Measurements from ENCODE around the gene ZNF358.
A peak's percentile ranks its signal among the peaks of the same experiment; 100 is the strongest.

ZNF358 gene

GRCh38 chr19:7515645-7516151, at the start of gene ZNF358:
Gene ZNF358 (plus strand): TSS chr19:7516103. CDS start chr19:7519243, 3,140 bp downstream.
- DNase-seq, result peak; percentile 72

DNA sequence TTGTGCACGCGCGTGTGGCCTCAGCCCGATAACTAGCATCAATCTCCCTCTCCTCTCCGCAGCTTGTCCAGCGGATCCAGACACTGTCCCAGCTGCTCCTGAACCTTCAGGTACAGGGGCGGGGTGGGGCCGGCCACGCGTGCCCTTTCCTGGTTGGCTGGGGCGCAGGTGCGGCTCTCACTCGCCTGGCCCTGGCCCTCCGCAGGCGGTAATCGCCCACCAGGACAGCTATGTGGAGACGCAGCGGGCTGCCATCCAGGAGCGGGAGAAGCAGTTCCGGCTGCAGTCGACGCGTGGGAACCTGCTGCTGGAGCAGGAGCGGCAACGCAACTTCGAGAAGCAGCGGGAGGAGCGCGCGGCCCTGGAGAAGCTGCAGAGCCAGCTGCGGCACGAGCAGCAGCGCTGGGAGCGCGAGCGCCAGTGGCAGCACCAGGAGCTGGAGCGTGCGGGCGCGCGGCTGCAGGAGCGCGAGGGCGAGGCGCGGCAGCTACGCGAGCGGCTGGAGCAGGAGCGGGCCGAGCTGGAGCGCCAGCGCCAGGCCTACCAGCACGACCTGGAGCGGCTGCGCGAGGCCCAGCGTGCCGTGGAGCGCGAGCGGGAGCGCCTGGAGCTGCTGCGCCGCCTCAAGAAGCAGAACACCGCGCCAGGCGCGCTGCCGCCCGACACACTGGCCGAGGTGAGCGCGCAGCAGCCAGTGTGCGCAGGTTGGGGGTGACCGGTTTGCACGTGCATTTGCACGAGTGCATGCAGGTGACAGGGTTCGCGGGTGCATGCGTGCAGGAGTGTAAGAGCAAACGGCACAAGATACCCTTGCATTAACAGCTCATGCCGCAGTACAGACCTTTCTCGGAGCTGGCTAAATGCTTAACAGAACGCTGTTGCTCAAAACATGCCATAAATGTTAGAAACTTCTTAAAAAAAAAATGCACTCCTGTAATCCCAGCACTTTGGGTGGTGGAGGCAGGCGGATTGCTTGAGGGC, 48.6 kb upstream of the ZNF358 start:
- no peak for DNase-seq

DNA sequence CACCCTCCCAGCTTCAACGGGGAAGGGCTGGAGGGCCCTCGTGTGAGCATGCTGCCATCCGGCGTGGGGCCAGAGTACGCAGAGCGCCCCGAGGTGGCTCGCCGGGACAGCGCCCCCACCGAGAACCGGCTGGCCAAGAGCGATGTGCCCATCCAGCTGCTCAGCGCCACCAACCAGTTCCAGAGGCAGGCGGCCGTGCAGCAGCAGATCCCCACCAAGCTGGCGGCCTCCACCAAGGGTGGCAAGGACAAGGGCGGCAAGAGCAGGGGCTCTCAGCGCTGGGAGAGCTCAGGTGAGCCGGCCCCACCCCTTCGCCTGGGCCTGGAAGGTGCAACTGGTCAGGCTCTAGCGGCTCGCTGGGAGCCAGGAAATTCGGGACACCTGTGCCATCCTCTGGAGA, 47.1 kb upstream of the ZNF358 start:
- no peak for DNase-seq

DNA sequence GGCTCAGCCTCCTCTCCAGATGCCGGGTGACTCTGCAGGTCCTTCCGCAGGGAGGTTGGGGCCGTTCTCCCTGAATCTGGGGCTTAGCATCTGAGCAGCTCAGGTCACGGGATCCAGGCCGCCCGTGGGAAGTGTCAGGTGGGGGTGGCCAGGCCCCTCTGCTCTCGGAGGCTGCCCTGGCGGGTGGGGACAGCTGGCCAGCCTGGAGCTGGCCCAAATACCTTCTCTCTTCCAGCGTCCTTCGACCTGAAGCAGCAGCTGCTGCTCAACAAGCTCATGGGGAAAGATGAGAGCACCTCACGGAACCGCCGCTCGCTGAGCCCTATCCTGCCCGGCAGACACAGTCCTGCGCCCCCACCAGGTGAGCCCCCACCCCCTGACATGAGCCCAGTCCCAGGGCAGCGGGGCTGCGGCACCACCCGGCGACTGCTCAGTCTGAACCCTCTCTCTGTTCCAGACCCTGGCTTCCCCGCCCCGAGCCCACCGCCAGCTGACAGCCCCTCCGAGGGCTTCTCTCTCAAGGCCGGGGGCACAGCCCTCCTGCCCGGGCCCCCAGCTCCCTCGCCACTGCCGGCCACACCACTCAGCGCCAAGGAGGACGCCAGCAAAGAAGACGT, 46.1 kb upstream of the ZNF358 start:
- no peak for DNase-seq

DNA sequence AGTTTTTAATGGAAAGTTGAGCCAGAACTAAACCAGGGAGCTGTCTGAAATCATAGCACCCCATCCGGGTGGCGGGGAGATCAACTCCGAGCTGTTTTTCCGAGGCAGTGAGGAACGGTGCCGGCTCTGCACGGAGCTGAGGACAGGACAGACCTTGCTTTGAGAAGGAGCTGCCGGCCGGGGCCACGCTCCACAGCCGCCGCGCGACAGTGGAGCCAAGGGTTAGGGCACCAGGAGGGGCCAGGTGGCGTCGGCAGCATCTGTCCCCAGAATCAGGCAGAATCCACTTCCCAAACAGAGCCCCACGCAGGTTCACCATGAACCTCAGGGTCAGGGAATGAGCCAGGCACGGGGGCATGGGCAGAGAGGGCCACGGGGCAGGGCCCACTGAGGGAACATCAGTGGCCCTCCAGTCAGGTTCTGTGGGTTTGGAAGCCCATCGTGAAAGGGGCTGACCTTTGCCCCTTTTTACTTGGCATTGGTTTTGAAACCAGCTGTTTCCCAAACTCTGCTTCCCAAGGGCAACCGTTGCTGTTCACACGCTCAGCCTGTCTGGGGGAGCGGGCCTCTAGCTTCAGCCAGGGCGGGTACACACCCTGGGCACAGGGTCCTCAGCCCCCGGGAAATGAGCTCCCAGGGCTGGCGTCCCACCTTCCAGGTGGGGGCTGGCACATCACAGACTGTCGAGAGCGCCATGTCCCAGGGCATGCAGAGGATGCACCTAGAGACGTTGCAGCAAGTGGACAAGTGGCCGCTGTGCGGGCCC, 45.2 kb upstream of the ZNF358 start:
- DNase-seq, result no peak

- no peak for DNase-seq
These were observed 43.9 kb upstream of the ZNF358 start for GRCh38 chr19:7471696-7472615.

GRCh38 chr19:7475665-7476064, 40.2 kb upstream of the ZNF358 start:
- no peak for DNase-seq

- DNase-seq, result no peak
These were observed 39.7 kb upstream of the ZNF358 start for GRCh38 chr19:7476241-7476640.

DNA sequence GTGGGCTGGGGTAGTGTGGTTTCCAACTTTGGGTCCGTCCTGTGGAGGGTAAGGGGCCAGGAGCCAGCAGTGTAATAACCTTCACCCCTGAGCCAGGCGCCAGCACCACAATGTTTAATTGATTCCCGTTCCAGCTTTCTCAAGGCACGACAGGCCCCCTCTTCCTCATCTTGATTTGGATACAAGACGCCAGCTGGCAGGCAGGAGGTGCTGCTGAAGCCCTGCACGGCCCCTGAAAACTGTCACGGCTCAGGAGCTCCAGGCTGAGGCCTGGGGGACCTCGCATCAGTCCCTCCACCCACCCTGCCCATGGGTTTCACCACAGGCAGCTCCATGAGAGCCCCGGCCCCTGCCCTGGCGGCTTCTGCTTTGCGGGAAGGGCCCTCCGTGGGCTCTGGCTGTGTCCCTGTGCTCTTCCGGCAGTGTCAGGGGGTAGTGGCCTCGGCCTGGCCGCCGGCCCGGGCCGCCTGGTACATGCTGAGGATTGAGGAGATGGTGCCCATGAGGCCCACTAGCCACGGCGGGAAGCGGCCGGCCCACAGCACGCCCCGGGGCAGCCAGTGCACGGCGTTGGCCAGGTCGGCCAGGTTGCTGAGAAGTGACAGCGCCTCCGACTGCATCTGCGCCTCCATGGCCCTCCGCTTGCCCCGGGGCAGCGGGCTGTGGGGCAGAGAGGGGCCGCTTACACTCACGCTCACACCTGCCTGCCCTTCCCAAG, 39.0 kb upstream of the ZNF358 start:
- no peak for DNase-seq

GRCh38 chr19:7477758-7478157, 38.1 kb upstream of the ZNF358 start:
- no peak for DNase-seq

DNA sequence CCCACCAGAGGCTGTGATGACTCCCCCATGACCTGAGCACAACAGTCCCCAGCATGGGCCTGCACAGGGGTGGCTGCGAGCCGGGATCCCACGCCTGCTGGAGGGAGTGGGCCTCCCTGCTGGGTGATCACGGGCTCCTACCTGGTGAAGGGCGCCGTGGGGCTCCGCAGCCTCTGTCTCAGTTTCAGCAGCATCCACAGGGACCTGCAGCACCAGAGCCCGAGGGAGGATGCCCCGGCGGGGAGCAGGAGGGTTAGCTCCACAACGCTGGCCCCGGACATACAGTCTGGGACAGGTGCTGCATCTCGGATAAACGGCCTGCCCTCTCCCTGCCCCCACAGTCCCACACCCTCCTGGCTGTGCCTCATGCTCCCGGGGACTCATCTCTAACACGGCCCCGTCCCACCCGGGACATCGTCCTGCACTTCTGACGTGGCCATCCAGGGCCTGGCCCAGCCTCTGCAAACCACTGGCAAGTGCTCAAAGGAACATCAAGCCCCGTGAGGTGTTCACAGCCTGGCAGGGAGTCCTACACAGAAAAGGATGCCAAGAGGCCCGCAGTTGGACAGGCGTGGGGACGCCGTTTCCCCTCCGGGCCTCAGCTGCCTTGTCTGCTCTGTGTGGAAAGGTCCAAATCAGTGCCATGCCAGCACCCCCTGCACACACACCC, 37.6 kb upstream of the ZNF358 start:
- DNase-seq, result no peak

- DNase-seq, result no peak
These were observed 37.1 kb upstream of the ZNF358 start for GRCh38 chr19:7478843-7479227.

DNA sequence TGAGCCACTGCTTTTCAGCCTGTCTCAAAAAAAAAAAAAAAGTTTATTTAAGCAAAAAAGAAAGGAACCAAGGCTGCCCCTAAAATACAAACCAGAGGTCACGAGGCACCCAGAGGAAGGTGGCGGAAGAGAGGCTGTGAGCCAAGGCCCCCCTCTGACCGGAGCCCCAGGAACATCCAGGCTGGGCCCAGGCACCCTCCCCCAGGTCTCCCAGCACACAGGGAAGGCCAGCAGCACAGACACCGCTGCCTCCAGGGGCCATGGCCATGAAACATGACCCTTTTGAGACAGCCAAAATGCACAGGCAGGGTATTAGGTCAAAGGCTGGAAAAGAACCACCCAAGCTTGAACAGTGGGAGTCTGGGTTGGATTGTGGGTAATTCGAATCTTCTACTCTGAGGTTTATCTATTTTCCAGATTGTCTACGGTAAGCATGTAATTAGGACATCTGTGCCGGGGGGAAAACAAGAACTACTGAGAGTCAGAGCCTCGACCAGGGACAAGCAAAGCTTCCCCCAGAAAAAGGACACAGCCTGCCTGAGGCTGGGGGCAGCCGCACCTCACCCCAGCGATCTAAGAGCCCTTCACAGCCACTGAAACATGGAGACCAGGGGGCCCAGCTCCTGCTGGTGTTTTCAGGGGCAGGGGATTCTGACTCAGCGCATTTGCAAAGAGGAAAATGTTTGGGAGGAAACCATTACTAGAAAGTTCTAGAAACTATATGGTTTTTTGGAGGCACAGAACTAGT, 35.5 kb upstream of the ZNF358 start:
- DNase-seq, result no peak

DNA sequence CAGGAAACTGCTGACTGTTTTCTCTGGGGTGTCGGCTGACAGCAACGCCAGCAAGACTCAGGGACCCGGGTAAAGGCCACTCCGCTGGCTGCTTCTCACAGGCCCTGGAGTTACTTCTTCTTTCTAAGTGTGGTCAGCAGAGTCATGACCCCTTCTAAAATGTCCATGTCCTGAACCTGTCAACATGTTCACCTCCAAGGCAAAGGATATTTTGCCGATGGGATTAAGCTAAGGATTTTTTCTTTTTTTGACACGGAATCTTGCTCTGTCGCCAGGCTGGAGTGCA, 35.0 kb upstream of the ZNF358 start:
- no peak for DNase-seq

- DNase-seq, result peak; percentile 66
These were observed 33.1 kb upstream of the ZNF358 start for GRCh38 chr19:7482584-7483439.

GRCh38 chr19:7483720-7484201, 32.1 kb upstream of the ZNF358 start:
- DNase-seq, result no peak

- DNase-seq, result no peak
These were observed 29.0 kb upstream of the ZNF358 start for GRCh38 chr19:7486923-7487322.

GRCh38 chr19:7488736-7489353, 27.1 kb upstream of the ZNF358 start, which contains the start of gene PEX11G:
Gene PEX11G (minus strand): TSS chr19:7489035. CDS start chr19:7489010, 25 bp downstream.
- peak; percentile 80 for DNase-seq

Data from COR-L47 (cell line).